ENCODE data around the gene MAST4. TPM values are rescaled to one million over a fixed set of nuclear protein-coding genes. Genes with fewer than 3 reads are reported as not detected.

MAST4 gene
- 10 to 100 TPM; 23.6 to 27.4 TPM for total RNA-seq

DNA sequence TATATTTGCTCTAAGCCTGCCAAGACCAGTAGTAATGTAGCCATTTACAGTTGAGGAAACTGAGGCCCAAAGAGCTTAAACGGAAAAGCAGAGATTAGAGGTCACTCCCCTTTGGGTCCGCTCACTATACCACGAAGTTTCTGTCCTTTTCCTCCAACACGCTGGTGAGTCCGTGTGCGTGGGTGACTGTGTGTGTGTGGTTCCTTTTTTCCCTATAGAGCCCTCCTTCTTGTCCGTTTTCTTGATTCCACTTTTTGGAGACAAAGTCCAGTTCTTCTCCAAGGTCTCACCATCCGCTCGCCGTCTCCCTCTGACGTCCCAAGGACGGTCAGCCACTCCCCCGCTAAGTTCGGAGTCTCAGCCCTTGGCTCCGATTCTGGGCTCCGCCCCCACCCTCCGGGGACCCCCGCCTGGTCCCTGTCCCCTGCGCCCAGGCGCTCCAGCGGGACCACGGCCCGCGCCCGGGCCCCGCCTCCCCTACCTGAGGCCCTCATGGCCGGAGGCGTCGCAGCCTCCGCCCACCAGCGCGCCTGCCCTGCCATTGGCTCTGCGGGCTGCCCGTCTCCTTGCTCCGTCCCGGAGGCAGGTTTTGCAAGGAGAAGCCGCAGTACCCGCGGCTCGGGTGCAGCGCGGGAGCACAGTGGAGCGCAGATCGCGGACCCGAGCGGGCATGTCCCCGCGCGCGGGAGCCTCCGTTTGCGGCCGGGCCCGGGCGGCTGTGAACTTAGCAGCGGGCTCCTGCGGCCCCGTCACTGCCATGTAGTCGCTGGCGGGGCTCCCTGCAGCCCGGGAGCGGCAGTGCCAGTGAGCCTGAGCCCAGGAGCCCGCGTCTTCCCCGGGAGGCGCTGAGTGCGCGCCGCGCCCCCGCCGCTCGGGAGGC lies at the start of gene MAST4:
Gene MAST4 (plus strand): TSS at position 638 of the 880 bp plus-strand sequence. CDS start 263 bp downstream, outside the sequence.

GRCh38 chr5:67196537-67197059 lies 600.4 kb downstream of the MAST4 start, which contains the start of gene CD180:
CD180 (minus strand) TSS chr5:67196799; CDS start chr5:67196641, 158 bp downstream.

